ENCODE measurements around the gene C2orf15.

DNA sequence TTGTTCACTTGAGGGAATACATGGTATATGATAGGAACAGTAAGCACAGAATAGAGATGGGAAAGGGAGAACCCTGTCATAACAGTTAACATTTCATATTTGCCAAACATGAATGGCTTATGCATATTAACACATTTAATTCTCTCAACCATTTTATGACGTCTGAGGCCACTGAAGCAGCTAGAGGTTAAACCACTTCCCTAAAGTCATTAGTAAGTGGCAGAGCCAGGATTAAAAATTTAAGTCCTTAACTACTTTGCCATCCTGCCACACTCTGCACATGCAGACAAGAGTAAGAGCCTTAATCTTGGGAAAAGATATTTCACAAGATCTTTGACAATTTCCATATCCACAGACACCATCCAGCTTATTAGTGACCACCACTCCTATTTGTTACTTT is 15.4 kb downstream of the C2orf15 start:
- TF ChIP-seq CTCF (IDR thresholded peaks at IDR 0.05) (no peak), POLR2A (IDR thresholded peaks at IDR 0.05) (no peak)
